Measurements from ENCODE around the gene CCDC81. TPM values are rescaled to one million over a fixed set of nuclear protein-coding genes. Genes with fewer than 3 reads are reported as not detected.

The CCDC81 gene
- total RNA-seq, result 1 to 10 TPM in 2 of 4 donors, under 1 TPM in 2; 0.78 to 3.3 (median 1.3) TPM

GRCh38 chr11:86374586-86374985 lies at the start of gene CCDC81:
TSS of gene CCDC81 (plus strand) at chr11:86374887. CDS start at chr11:86375164, 277 bp downstream.
- Histone ChIP-seq H3K36me3 (no peaks in the 10 kb centered on the region), H3K9me3 (no peaks in the 10 kb centered on the region), H3K27ac (no peak within 1 kb of the TSS), H3K4me3 (peak within 1 kb of the TSS in 1 of 4 donors; percentile 13), H3K27me3 (no peaks in the 10 kb centered on the region), H3K4me1 (peaks cover 0 to 7% (median 0%) of the 10 kb centered on the region in 4 donors)
- TF ChIP-seq CTCF (IDR thresholded peaks at IDR 0.05) (no peak), EP300 (IDR thresholded peaks at IDR 0.05) (no peak), POLR2A (IDR thresholded peaks at IDR 0.05) (no peak)
- DNase-seq (ENCODE audit: low spot score in 2 of 2), result no peak
- WGBS, 2 donors, result 6 to 7% methylated on average over 25 of the region's 25 CpGs

GRCh38 chr11:86335131-86335767 lies 39.4 kb upstream of the CCDC81 start:
- H3K27ac ChIP-seq, result no peak overlapping the region
- H3K4me3 ChIP-seq, result no peak overlapping the region
- no peak for DNase-seq (ENCODE audit: low spot score in 2 of 2)
- H3K9me3 ChIP-seq, result peaks cover 0 to 11% (median 0%) of the 10 kb centered on the region in 4 donors
- H3K36me3 ChIP-seq, result peaks cover 3 to 67% (median 5%) of the 10 kb centered on the region in 3 donors
- TF ChIP-seq EP300 (IDR thresholded peaks at IDR 0.05), result no peak
- TF ChIP-seq CTCF (IDR thresholded peaks at IDR 0.05), result no peak
- TF ChIP-seq POLR2A (IDR thresholded peaks at IDR 0.05), result no peak
- no peaks in the 10 kb centered on the region for H3K4me1 ChIP-seq
- H3K27me3 ChIP-seq, result no peaks in the 10 kb centered on the region
- 97 to 98% methylated on average over 6 of the region's 6 CpGs for WGBS, 2 donors

DNA sequence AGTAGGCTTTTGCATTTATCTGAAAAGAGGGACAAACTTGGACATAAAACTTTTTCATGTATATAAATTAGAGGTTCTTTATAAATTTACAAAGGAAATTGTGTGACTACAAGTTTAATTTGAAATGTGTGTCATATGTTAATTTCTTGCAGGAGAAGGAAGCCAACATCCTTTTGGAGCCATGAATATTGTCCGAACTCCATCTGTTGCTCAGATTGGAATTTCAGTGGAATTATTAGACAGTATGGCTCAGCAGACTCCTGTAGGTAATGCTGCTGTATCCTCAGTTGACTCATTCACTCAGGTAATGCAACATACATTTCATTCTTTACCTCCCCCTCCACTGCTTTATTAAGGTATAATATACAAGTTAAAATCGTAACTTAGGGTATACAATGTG lies 37.5 kb upstream of the CCDC81 start:
- Histone ChIP-seq H3K27ac (no peak overlapping the region), H3K4me1 (peaks cover 0 to 6% (median 0%) of the 10 kb centered on the region in 4 donors), H3K36me3 (peaks cover 3 to 66% (median 5%) of the 10 kb centered on the region in 3 donors), H3K4me3 (no peak overlapping the region), H3K9me3 (peaks cover 0 to 11% (median 0%) of the 10 kb centered on the region in 4 donors), H3K27me3 (no peaks in the 10 kb centered on the region)
- no peak for TF ChIP-seq EP300 (IDR thresholded peaks at IDR 0.05)
- no peak for TF ChIP-seq POLR2A (IDR thresholded peaks at IDR 0.05)
- TF ChIP-seq CTCF (IDR thresholded peaks at IDR 0.05), result no peak
- no peak for DNase-seq (ENCODE audit: low spot score in 2 of 2)
- 90 to 100% methylated on average over 2 of the region's 2 CpGs for WGBS, 2 donors

DNA sequence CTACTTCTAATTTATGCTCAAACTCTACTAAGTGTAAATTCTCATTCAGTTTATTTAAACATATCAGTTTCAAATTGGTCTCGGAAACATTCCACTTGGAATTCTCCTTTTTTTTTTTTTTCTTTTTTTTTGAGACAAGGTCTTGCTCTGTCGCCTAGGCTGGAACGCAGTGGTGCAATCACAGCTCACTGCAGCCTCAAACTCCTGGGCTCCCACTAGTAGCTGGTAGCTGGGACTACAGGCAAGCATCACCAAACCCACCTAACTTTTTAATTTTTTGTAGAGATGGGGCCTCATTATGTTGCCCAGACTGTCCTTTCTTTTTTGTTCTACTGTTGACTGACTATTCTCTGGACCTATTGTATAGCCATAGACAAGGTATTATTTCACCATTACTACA lies 33.3 kb upstream of the CCDC81 start:
- 85 to 91% methylated on average over 3 of the region's 3 CpGs for WGBS, 2 donors
- no peak for TF ChIP-seq EP300 (IDR thresholded peaks at IDR 0.05)
- no peak for TF ChIP-seq POLR2A (IDR thresholded peaks at IDR 0.05)
- no peak for TF ChIP-seq CTCF (IDR thresholded peaks at IDR 0.05)
- no peak overlapping the region for H3K4me3 ChIP-seq
- no peak overlapping the region for H3K27ac ChIP-seq
- H3K36me3 ChIP-seq, result peaks cover 0 to 44% (median 3%) of the 10 kb centered on the region in 3 donors
- H3K27me3 ChIP-seq, result no peaks in the 10 kb centered on the region
- peaks cover 0 to 11% (median 0%) of the 10 kb centered on the region in 4 donors for H3K9me3 ChIP-seq
- no peak for DNase-seq (ENCODE audit: low spot score in 2 of 2)
- H3K4me1 ChIP-seq, result peaks cover 0 to 6% (median 0%) of the 10 kb centered on the region in 4 donors

GRCh38 chr11:86346513-86346912 lies 28.2 kb upstream of the CCDC81 start:
- no peak for TF ChIP-seq EP300 (IDR thresholded peaks at IDR 0.05)
- no peak for TF ChIP-seq POLR2A (IDR thresholded peaks at IDR 0.05)
- Histone ChIP-seq H3K27ac (no peak overlapping the region), H3K36me3 (peaks cover 0 to 17% (median 0%) of the 10 kb centered on the region in 3 donors), H3K9me3 (no peaks in the 10 kb centered on the region), H3K4me1 (peaks cover 0 to 5% (median 0%) of the 10 kb centered on the region in 4 donors), H3K4me3 (no peak overlapping the region), H3K27me3 (no peaks in the 10 kb centered on the region)
- 87 to 88% methylated on average over 3 of the region's 3 CpGs for WGBS, 2 donors
- DNase-seq (ENCODE audit: low spot score in 2 of 2), result no peak
